HG02610 (cell line): Measurements from ENCODE around the gene AMDHD2.
"Not testable (repeated sequence)": the region's sequence is repeated elsewhere in the genome, so short reads cannot be mapped to it uniquely, and the experiment has no call there.

Experiments
- ATAC-seq: cut with Tn5 transposase; IDR thresholded peaks from one replicate; pipeline ENCODE4 v1.9.1; 2021; ENCODE audit warnings: mild to moderate bottlenecking, moderate library complexity; ENCODE audit not compliant: unreplicated experiment

The AMDHD2 gene, protein sequence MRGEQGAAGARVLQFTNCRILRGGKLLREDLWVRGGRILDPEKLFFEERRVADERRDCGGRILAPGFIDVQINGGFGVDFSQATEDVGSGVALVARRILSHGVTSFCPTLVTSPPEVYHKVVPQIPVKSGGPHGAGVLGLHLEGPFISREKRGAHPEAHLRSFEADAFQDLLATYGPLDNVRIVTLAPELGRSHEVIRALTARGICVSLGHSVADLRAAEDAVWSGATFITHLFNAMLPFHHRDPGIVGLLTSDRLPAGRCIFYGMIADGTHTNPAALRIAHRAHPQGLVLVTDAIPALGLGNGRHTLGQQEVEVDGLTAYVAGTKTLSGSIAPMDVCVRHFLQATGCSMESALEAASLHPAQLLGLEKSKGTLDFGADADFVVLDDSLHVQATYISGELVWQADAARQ

DNA sequence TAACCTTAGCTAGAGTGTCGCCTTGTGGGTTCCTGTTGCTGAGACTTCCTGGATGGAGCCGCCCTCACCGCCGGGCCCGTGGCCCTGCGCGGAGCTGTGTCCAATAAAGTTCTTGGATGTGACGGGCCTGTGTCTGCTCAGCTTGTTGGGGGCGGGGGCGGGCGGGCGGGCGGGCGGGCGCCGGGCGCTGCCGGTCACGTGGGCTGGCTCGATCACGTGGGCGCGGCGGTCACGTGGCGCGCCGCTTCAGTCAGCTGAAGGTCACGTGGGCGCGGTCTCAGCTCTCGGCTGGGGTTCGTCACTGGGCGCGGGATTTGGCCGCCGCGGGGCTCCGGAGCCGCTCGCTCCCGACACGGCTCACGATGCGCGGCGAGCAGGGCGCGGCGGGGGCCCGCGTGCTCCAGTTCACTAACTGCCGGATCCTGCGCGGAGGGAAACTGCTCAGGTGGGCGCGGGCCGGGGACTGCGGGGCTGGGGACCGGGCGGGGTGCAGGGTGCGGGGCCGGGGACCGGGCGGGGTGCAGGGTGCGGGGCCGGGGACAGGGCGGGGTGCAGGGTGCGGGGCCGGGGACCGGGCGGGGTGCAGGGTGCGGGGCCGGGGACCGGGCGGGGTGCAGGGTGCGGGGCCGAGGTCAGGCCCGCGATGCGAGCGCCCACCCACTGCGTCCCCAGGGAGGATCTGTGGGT lies at the start of gene AMDHD2:
TSS of gene AMDHD2 (plus strand) at position 275 of the 687 bp plus-strand sequence. CDS start at position 363, 88 bp downstream.
- ATAC-seq: peak; percentile 34

DNA sequence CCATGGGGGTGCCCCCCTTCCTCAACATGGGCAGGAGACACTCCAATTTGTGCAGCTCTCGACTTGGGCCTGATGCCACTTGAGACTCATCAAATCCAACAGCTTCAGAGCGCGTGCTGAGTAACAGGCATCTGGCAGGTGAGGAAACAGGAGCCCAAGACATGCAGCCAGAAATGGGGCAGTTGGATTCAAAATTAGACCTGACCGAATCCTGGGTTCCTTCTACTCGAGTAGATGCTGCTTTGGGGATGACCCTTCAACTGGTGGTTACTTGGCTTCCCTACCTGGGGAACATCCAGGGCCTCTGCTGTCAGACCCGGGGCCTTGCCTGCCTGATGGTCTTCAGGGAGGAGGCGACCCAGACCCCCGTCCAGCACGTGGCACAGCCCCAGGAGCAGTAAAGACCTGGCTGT lies 49.6 kb upstream of the AMDHD2 start:
- ATAC-seq: no peak

DNA sequence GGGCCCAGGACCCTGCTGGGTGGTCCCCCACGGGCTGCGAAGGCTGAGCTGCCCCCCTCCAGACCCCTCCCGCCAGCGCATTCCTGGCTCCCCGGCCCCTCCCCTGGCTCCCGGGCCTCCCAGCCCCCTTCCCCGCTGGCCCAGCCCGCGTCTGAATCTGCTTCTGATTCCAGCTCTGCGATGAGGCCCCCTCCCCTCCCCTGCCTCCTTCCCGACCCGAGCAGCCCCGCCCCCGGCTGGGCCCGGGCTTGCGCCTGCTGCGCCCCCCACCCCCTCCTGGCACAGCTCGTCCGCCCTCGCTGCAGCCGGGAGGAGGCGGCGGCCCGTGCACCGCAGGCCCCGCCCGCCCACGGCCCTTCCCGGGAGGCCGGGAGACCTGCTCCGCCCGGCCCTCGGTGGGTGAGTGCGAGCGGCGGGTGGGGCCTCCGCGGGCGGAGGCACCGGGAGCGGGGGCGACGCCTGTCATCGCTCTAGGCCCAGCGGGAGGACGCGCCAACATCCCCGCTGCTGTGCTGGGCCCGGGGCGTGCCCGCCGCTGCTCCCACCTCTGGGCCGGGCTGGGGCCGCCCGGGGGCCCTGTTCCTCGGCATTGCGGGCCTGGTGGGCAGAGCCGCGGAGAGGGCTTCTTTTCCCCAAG lies 49.0 kb upstream of the AMDHD2 start, which contains the start of gene NTN3:
TSS of gene NTN3 (plus strand) at position 282 of the 637 bp plus-strand sequence. CDS start 405 bp downstream, outside the sequence.
- no peak for ATAC-seq

DNA sequence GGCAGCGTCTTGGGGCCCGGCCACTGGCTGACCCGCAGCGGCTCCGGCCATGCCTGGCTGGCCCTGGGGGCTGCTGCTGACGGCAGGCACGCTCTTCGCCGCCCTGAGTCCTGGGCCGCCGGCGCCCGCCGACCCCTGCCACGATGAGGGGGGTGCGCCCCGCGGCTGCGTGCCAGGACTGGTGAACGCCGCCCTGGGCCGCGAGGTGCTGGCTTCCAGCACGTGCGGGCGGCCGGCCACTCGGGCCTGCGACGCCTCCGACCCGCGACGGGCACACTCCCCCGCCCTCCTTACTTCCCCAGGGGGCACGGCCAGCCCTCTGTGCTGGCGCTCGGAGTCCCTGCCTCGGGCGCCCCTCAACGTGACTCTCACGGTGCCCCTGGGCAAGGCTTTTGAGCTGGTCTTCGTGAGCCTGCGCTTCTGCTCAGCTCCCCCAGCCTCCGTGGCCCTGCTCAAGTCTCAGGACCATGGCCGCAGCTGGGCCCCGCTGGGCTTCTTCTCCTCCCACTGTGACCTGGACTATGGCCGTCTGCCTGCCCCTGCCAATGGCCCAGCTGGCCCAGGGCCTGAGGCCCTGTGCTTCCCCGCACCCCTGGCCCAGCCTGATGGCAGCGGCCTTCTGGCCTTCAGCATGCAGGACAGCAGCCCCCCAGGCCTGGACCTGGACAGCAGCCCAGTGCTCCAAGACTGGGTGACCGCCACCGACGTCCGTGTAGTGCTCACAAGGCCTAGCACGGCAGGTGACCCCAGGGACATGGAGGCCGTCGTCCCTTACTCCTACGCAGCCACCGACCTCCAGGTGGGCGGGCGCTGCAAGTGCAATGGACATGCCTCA lies 48.3 kb upstream of the AMDHD2 start:
- ATAC-seq: no peak

DNA sequence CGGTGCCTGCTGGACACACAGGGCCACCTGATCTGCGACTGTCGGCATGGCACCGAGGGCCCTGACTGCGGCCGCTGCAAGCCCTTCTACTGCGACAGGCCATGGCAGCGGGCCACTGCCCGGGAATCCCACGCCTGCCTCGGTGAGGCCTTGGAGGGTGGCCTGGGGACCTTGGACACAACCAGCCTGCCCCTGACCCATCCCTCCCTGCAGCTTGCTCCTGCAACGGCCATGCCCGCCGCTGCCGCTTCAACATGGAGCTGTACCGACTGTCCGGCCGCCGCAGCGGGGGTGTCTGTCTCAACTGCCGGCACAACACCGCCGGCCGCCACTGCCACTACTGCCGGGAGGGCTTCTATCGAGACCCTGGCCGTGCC lies 47.7 kb upstream of the AMDHD2 start:
- no peak for ATAC-seq

DNA sequence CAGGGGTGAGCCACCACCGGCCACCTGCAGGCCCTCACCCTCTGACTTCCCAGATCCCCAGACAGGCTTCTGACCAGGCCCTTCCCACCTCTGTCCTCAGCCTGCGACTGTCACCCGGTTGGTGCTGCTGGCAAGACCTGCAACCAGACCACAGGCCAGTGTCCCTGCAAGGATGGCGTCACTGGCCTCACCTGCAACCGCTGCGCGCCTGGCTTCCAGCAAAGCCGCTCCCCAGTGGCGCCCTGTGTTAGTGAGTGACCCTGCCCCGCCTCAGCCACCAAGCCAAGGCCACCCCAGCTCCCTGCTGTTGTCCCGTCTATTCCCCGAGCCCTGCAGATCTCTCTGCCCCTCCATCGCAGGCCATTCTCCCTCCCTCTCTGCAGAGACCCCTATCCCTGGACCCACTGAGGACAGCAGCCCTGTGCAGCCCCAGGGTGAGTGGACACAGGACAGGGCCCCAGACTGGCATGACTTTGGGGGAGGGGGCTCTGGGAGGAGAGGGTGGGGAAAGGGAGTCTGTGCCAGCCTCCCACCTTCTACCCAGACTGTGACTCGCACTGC lies 47.2 kb upstream of the AMDHD2 start:
- no peak for ATAC-seq

DNA sequence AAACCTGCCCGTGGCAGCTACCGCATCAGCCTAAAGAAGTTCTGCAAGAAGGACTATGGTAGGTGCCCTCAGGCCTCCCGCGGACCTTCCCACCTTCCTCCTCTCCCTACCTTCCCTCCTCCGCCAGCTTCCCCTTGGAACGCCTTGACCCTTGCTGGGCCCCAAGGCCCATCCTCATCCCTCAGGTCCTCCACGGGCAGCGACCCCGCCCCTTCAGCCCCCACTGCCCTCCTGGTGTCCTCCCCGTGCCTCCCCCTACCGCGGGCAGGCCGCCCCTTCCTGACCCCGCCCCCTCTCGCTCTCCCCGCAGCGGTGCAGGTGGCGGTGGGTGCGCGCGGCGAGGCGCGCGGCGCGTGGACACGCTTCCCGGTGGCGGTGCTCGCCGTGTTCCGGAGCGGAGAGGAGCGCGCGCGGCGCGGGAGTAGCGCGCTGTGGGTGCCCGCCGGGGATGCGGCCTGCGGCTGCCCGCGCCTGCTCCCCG lies 46.7 kb upstream of the AMDHD2 start:
- ATAC-seq: no peak

DNA sequence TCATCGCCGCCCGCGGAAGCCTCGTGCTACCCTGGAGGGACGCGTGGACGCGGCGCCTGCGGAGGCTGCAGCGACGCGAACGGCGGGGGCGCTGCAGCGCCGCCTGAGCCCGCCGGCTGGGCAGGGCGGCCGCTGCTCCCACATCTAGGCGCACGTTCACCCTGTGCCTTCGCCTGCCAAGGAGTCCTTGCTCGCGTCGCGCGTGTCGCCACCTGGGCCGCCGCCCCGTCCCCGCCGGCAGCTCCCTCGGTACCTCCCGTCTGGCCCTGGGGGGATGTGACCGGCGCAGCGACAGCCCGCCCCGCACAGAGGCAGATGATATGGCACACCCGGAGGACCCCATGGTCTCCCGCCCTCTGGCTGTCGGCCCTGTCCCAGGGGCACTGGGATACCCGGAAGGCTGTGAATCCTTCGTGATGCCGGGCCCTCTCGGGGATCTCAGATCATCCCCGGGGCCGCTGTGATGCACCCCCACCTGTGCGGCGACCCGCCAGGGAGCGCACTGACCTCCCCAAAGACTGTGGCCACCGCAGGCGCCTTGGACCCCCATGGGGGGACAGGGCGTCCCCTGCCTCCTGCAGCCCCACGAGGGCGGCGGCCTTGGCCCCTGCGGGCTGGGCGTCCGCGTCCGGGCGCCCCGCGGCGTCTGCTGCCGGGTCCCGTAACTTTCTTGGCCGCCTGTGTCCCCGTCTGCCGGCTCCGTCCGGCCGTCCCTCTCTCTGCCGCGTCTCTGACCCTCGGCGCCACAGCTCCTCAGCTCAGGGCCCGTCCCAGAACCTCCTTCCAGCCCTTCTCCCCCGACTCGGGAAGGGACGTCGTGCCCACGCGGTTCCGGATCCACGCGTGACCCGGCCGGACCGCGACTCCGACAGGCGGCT lies 45.9 kb upstream of the AMDHD2 start:
- ATAC-seq: no peak

DNA sequence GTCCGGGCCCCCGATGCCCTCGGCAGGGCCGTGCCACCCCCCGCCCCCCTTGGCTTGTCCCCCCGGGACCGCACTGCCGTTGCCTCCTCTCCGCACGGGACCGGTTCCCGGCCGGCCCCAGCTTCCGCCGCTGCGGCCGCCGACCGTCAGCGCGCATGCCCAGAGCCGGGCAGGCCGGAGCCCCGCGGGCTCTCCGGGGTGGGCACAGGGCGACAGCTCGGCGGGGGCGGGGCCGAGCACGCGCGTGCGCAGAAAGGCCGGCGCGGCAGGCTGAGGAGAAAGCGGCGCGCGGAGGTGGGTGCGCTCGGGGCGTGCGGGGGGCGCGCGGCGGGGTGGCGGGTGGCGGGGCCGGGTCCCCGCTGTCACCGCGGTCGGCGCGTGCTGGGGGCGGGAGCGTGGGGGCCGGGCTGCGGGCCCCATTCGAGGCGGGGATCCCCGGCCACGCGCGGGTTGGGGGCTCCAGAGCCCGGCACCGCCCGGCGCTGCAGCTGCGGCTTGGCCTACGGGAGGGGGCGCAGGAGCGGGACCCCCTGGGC lies 45.2 kb upstream of the AMDHD2 start, which contains the start of gene TBC1D24:
TSS of gene TBC1D24 (plus strand) at position 251 of the 536 bp plus-strand sequence. CDS start 21,022 bp downstream, outside the sequence.
- peak; percentile 54 for ATAC-seq

DNA sequence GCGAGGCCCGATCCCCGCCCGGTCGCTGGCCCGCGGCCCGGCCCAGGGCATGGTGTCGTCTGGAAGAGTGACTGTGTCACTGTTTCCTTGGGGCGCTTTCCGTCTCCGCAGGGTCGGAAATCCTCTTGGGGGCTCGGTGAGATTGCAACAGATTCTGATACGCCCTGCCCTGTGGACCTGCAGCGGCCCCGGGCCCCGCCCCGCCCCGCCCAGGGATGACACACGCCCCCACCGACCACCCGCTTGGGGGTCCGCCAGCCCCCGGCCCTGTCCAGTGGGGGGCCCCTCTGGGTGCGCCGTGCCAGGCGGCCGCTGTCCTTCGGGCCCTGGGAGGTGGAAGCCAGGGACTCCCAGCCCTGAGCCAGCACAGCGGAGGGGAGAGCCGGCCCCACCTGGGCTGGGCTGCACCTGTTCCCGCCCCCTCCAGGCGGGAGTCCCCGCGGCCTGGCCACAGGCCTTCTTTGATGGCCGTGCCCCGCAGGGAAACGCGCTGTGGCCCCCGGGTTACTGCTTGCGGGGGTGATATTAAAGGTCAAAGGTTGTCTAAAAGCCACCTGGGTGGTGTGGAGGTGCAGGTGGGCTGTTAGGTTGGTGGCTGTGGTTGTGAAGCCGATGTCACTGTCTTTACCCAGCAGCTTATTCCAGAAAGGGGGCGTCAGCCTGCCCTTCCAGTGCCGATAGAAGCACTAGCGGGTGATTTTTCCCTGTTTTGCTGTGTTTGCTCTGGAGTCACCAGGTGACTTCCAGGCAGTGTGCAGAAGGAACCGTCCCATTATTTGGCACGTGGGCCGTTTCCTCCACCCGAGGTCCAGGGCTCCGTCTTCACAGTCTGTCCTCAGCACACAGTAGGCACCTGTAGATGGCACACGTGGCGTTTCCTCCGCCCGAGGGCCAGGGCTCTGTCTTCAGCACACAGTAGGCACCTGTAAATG lies 44.5 kb upstream of the AMDHD2 start:
- ATAC-seq: no peak

DNA sequence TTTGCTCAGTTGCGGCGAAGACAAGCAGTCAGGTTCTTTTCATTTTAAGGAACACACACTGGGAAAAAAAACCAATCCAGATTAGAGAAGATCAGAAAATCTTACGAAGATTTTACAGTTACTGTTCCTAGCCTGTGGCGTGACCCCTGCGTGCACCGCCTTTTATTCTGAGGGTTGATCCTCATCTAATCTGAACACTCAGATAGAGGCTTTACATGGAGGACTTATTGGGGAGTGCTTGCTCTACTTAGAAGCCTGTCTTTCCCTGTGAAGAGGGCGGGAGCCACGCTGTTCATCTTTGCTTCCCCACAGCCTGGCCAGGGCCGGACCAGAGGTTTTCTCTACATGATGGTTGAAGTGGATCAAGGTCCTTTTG lies 43.8 kb upstream of the AMDHD2 start:
- ATAC-seq: no peak

DNA sequence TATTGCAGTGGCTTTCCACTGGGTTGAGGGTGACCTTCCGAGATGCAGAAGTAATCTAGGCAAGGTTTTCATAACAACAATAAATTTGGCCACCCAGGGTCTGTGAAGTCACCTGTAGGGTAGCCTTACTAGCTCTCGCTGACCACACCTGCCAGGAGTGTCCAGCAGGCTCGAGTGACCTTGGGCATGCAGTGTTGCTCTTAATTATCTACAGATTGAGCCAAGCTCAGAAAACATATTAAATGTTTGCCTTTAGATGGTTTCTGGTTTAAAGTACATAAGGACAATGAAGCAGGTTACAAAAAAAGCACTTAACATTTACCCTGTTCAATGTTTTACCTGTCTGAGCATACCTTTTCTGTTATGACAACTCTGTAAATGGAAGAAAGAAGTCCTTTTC lies 43.4 kb upstream of the AMDHD2 start:
- ATAC-seq: no peak

DNA sequence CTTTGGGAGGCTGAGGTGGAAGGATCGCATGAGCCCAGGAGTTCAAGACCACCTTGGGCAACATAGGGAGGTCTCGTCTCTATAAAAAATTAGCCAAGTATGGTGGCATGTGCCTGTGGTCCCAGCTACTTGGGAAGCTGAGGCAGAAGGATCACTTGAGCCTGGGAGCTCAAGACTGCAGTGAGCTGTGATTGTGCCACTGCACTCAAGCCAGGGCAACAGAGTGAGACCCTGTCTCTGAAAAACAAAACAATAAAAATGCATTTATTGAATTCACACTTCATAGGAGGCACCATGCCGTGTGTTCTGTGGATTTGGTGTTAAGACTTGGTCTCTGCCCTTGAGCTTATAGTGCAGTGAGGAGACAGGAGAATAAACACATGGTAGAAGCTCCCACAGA lies 42.8 kb upstream of the AMDHD2 start:
- ATAC-seq: no peak

DNA sequence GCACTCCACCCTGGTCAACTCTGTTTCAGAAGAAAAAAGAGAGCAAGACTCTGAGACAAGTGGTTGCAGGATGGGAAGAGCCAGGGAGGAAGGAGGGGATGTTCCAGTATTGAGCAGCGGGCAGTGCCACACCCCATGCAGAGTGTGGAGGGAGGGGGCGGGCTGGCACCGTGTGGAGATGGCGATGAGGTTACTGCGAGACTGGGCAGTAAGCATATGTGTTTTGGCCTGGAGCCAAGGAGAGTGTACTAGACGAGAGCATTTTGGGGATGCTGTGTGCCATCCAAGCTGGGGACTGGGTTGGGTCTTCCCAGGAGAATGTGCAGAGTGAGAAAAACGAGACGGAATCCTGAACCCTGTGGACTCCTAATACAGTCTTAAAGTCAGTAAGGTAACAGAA lies 41.9 kb upstream of the AMDHD2 start:
- no peak for ATAC-seq

DNA sequence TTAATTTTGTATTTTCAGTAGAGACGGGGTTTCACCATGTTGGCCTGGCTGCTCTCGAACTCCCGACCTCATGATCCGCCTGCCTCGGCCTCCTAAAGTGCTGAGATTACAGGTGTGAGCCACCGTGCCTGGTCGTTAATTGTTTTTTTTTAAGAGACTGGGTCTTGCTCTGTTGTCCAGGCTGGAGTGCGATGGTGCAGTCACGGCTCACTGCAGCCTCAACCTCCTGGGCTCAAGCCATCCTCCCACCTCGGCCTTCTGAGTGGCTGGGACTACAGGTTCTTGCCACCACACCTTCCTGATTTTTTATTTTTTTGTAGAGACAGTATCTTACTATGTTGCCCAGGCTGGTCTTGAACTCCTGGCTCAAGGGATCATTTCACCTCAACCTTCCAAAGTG lies 40.2 kb upstream of the AMDHD2 start:
- not testable (repeated sequence) for ATAC-seq

DNA sequence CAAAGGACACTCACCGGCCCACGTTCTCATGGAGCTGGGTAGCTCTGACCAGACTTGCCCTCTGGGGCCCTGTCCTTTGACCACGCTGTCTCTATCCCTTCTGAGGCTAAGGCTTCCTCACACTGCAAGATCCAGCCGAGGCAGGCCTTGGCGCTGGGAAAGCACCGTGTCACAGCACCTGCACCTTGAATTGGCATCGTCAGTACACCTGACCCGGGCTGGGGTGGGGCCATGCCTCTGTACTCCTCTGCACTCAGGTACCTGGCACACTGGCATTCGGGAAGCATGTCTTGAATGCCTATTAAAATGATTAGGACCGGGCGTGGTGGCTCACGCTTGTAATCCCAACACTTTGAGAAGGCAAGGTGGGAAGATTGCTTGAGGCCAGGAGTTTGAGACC lies 39.2 kb upstream of the AMDHD2 start:
- ATAC-seq: no peak

DNA sequence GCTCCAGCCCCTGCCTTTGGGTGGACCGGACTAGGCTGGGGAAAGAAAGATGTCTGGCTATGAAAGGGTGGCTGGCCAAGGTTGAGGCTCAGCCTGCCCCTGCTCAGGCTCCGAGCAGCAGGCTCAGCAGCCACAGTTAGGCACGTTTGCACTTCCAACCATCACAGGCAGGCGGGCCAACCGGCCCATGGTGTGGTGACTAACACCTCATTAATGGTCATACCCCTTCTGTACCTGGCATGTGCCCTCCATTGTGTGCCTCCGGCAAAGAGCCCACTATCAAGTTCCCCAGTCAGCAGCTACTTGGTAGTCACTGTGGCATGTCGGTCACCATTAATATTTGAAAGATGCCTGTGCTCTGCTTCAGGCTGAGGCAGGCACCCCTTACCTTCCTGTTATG lies 38.5 kb upstream of the AMDHD2 start:
- no peak for ATAC-seq

DNA sequence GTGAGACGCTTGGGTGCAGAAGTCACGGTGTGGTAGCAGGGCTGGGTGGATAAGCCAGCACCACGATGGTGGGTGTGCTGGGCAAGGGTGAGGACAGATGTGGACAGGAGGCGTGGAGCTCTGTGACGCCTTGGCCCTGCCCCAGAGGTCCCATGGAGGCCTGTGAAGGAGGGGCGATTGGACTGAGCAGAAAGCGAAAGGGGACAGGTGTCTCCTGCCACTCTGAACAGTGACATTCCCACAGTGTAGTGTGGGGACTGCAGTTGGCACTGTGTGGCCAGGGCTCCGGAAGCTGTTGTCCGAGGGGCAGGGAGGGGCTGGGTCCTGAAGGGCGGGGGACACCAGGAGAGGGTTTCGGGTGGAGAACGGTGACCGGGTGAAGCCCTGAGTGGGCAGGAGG lies 37.9 kb upstream of the AMDHD2 start:
- no peak for ATAC-seq
